ENCODE measurements around the gene GRM5. TPM values are rescaled to one million over a fixed set of nuclear protein-coding genes. Genes with fewer than 3 reads are reported as not detected.
A peak's percentile ranks its signal among the peaks of the same experiment; 100 is the strongest.

GRM5 gene
- total RNA-seq, 2 donors from 2014 or later = 0.33 TPM; not detected in 1

DNA sequence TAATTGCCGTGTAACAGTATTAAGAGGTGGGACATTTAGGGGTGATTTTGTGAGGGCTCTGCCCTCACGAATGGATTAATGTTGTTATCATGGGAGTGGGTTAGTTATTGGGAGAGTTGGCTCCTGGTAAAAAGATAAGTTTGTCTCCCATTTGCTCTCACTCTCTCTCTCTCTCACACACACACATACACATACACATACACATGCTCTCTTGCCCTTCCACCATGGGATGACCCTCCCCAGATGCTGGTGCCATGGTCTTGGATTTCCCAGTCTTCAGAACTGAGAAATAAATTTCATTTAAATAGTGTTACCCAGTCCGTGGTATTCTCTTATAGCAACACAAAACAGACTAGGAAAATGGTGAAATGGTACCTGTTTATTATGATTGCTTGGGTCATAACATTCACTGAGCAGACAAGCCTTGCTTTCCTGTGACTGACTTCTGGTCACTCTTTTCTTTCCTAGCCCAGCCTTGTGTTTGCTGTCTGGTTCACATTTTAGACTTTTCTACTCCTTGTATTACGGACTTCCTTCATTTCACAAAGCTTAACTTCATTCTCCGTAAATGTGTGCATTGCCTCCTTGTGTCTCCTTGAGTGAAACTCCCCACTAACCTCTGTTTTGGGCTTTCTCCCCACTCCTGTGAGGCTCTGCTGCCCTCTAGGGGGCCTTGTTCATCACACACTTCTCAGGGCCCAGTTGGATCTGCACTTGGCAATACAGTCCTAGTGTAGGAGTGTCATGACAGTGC lies 521.7 kb downstream of the GRM5 start:
- Histone ChIP-seq H3K4me1 (peaks cover 3% of the 10 kb centered on the region), H3K4me3 (no peak overlapping the region), H3K9me3 (no peaks in the 10 kb centered on the region), H3K36me3 (replicated peaks in 1 of 2; ENCODE audit: insufficient read depth in 1 of 2, low read depth in 2 of 2) (no peaks in the 10 kb centered on the region), H3K27me3 (no peaks in the 10 kb centered on the region), H3K27ac (no peak overlapping the region)
- intact Hi-C loops (cut with DNase I) = loop anchor here (10.0 kb wide), 1 partner anchor 1189 kb away; no protein-coding TSS in a partner anchor
- DNase-seq (peak; percentile 74 to 82 (median 80)), ATAC-seq (peak; percentile 99)
- 35 to 40% methylated on average over 5 of the region's 5 CpGs for WGBS, 2 donors
- no peak for TF ChIP-seq POLR2A (IDR thresholded peaks at IDR 0.05)
- TF ChIP-seq, protein P1, sequence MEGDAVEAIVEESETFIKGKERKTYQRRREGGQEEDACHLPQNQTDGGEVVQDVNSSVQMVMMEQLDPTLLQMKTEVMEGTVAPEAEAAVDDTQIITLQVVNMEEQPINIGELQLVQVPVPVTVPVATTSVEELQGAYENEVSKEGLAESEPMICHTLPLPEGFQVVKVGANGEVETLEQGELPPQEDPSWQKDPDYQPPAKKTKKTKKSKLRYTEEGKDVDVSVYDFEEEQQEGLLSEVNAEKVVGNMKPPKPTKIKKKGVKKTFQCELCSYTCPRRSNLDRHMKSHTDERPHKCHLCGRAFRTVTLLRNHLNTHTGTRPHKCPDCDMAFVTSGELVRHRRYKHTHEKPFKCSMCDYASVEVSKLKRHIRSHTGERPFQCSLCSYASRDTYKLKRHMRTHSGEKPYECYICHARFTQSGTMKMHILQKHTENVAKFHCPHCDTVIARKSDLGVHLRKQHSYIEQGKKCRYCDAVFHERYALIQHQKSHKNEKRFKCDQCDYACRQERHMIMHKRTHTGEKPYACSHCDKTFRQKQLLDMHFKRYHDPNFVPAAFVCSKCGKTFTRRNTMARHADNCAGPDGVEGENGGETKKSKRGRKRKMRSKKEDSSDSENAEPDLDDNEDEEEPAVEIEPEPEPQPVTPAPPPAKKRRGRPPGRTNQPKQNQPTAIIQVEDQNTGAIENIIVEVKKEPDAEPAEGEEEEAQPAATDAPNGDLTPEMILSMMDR (IDR thresholded peaks at IDR 0.05) = peak; percentile 79 to 98 (median 91)

DNA sequence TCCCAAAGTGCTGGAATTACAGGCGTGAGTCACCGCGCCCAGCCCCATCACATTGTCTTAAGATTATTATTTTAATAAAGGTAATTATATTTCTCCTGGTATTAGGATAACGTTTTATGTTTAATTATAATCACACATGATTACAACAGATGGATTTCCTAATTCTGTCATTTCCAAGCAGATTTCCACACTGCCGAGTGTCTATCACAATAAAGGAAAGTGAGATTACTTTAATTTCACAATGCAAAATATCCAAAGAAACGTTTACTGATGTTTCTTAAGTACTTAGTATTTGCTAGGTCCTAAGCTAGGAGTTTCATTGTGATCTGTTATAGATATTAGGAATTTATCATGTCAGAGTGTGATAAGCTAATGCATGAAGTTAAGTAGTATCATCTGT lies 524.8 kb downstream of the GRM5 start:
- Histone ChIP-seq H3K27ac (no peak overlapping the region), H3K9me3 (no peaks in the 10 kb centered on the region), H3K4me3 (no peak overlapping the region), H3K36me3 (replicated peaks in 1 of 2; ENCODE audit: insufficient read depth in 1 of 2, low read depth in 2 of 2) (no peaks in the 10 kb centered on the region), H3K4me1 (peaks cover 3% of the 10 kb centered on the region), H3K27me3 (no peaks in the 10 kb centered on the region)
- intact Hi-C loops (cut with DNase I) = loop anchor here (10.0 kb wide), 1 partner anchor 1186 kb away; no protein-coding TSS in a partner anchor
- no peak for TF ChIP-seq POLR2A (IDR thresholded peaks at IDR 0.05)
- TF ChIP-seq, protein P1 (IDR thresholded peaks at IDR 0.05) = no peak
- WGBS, 2 donors = 68 to 74% methylated on average over 6 of the region's 6 CpGs
- ATAC-seq (no peak), DNase-seq (no peak)

DNA sequence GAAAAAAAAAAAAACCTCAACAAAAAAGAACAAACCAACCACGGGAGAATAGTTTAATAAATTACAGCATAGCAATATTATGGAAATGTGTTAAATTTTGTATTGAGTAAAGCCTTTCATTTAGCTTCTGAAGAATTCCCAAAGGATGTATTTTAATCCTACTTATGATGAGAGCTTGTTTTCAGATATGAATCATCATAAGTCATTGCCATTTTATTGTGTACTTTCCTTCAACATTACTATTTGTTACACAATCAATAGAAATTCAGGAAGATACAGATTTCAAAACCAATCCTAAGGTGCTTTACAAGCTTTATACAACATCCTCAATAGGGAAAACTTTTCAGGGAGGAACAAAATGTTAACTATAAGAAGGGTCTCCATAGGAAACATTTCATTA lies 527.7 kb downstream of the GRM5 start:
- H3K27me3 ChIP-seq = no peaks in the 10 kb centered on the region
- no peaks in the 10 kb centered on the region for H3K36me3 ChIP-seq (replicated peaks in 1 of 2; ENCODE audit: insufficient read depth in 1 of 2, low read depth in 2 of 2)
- intact Hi-C loops (cut with DNase I) = no loop called here
- TF ChIP-seq, protein P1 (IDR thresholded peaks at IDR 0.05) = no peak
- TF ChIP-seq POLR2A (IDR thresholded peaks at IDR 0.05) = no peak
- H3K27ac ChIP-seq = no peak overlapping the region
- no peak overlapping the region for H3K4me3 ChIP-seq
- H3K9me3 ChIP-seq = no peaks in the 10 kb centered on the region
- ATAC-seq (no peak), DNase-seq (no peak)
- 32 to 38% methylated on average over 1 of the region's 1 CpG for WGBS, 2 donors
- H3K4me1 ChIP-seq = no peaks in the 10 kb centered on the region

DNA sequence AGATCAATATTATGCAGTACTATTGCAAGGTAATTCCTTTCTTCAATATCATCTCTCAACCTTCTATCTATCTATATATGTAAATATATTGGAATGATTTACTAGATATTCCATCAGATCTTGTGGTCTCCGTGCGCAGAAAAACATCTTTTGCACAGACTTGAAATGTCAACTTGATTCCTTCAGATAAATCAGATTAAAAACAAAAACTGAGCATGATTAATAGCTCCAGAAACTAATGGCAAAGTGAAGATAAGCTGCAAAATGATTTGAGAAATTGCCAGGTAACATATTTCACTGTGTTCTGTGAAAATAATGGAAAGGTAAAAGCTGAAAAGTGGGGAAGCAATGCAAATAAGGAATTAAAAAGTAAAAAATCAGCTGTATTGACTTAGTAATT lies 528.2 kb downstream of the GRM5 start:
- intact Hi-C loops (cut with DNase I) = no loop called here
- Histone ChIP-seq H3K36me3 (replicated peaks in 1 of 2; ENCODE audit: insufficient read depth in 1 of 2, low read depth in 2 of 2) (no peaks in the 10 kb centered on the region), H3K27ac (no peak overlapping the region), H3K9me3 (no peaks in the 10 kb centered on the region), H3K27me3 (no peaks in the 10 kb centered on the region), H3K4me1 (no peaks in the 10 kb centered on the region), H3K4me3 (no peak overlapping the region)
- WGBS, 2 donors = 30 to 31% methylated on average over 2 of the region's 2 CpGs
- DNase-seq (no peak), ATAC-seq (no peak)
- no peak for TF ChIP-seq POLR2A (IDR thresholded peaks at IDR 0.05)
- TF ChIP-seq, protein P1 (IDR thresholded peaks at IDR 0.05) = no peak
